ENCODE data around the gene ADAMTS12. TPM values are rescaled to one million over a fixed set of nuclear protein-coding genes. Genes with fewer than 3 reads are reported as not detected.

The ADAMTS12 gene
- total RNA-seq, 3 donors from 2014 or later (not counting 1 experiment from before 2014, with no cell fraction given) = not detected

GRCh38 chr5:33490071-33490665 is 401.6 kb downstream of the ADAMTS12 start:
- Mint-ChIP-seq H3K4me3 (no peak overlapping the region), H3K27me3 (ENCODE audit: low read depth in 2 of 2) (peaks cover 0 to 3% of the 10 kb centered on the region in 2 donors), H3K27ac (no peak overlapping the region), H3K36me3 (no peaks in the 10 kb centered on the region), H3K4me1 (no peaks in the 10 kb centered on the region), H3K9me3 (no peaks in the 10 kb centered on the region)
- no peak for DNase-seq
- no peak overlapping the region for H3K27ac ChIP-seq (ENCODE audit: low read length)
- no peak overlapping the region for H3K4me3 ChIP-seq (ENCODE audit: low read length)
- no peaks in the 10 kb centered on the region for H3K4me1 ChIP-seq (ENCODE audit: control insufficient read depth, insufficient read depth, low read length)
- WGBS (ENCODE audit: insufficient coverage) = no CpG with 5 or more reads among the region's 1 CpG
- TF ChIP-seq, protein P1, sequence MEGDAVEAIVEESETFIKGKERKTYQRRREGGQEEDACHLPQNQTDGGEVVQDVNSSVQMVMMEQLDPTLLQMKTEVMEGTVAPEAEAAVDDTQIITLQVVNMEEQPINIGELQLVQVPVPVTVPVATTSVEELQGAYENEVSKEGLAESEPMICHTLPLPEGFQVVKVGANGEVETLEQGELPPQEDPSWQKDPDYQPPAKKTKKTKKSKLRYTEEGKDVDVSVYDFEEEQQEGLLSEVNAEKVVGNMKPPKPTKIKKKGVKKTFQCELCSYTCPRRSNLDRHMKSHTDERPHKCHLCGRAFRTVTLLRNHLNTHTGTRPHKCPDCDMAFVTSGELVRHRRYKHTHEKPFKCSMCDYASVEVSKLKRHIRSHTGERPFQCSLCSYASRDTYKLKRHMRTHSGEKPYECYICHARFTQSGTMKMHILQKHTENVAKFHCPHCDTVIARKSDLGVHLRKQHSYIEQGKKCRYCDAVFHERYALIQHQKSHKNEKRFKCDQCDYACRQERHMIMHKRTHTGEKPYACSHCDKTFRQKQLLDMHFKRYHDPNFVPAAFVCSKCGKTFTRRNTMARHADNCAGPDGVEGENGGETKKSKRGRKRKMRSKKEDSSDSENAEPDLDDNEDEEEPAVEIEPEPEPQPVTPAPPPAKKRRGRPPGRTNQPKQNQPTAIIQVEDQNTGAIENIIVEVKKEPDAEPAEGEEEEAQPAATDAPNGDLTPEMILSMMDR (IDR thresholded peaks at IDR 0.05) = no peak
- ATAC-seq = no peak
- H3K9me3 ChIP-seq (ENCODE audit: control insufficient read depth, insufficient read depth, low read length) = no peaks in the 10 kb centered on the region
- H3K36me3 ChIP-seq (ENCODE audit: control insufficient read depth, insufficient read depth, low read length) = no peaks in the 10 kb centered on the region
- H3K27me3 ChIP-seq (ENCODE audit: control insufficient read depth, insufficient read depth, low read length) = no peaks in the 10 kb centered on the region
- intact Hi-C loops (cut with micrococcal nuclease) = no loop called here

GRCh38 chr5:33489481-33490067 is 402.2 kb downstream of the ADAMTS12 start:
- TF ChIP-seq, protein P1 (IDR thresholded peaks at IDR 0.05) = no peak
- intact Hi-C loops (cut with micrococcal nuclease) = no loop called here
- Mint-ChIP-seq H3K27ac (no peak overlapping the region), H3K36me3 (no peaks in the 10 kb centered on the region), H3K4me3 (no peak overlapping the region), H3K9me3 (no peaks in the 10 kb centered on the region), H3K4me1 (no peaks in the 10 kb centered on the region), H3K27me3 (ENCODE audit: low read depth in 2 of 2) (peaks cover 0 to 3% of the 10 kb centered on the region in 2 donors)
- Histone ChIP-seq H3K9me3 (ENCODE audit: control insufficient read depth, insufficient read depth, low read length) (no peaks in the 10 kb centered on the region), H3K27me3 (ENCODE audit: control insufficient read depth, insufficient read depth, low read length) (no peaks in the 10 kb centered on the region), H3K36me3 (ENCODE audit: control insufficient read depth, insufficient read depth, low read length) (no peaks in the 10 kb centered on the region), H3K4me3 (ENCODE audit: low read length) (no peak overlapping the region), H3K4me1 (ENCODE audit: control insufficient read depth, insufficient read depth, low read length) (no peaks in the 10 kb centered on the region), H3K27ac (ENCODE audit: low read length) (no peak overlapping the region)
- 89% methylated on average over 4 of the region's 6 CpGs for WGBS (ENCODE audit: insufficient coverage)
- DNase-seq = no peak
- ATAC-seq = no peak

- no peaks in the 10 kb centered on the region for H3K9me3 Mint-ChIP-seq
- no peaks in the 10 kb centered on the region for H3K9me3 ChIP-seq (ENCODE audit: control insufficient read depth, insufficient read depth, low read length)
Observed at GRCh38 chr5:33488558-33489355, 403.0 kb downstream of the ADAMTS12 start.

More at GRCh38 chr5:33488558-33489355, 403.0 kb downstream of the ADAMTS12 start:
- Histone ChIP-seq H3K4me3 (ENCODE audit: low read length) (no peak overlapping the region), H3K4me1 (ENCODE audit: control insufficient read depth, insufficient read depth, low read length) (no peaks in the 10 kb centered on the region), H3K27me3 (ENCODE audit: control insufficient read depth, insufficient read depth, low read length) (no peaks in the 10 kb centered on the region), H3K27ac (ENCODE audit: low read length) (no peak overlapping the region), H3K36me3 (ENCODE audit: control insufficient read depth, insufficient read depth, low read length) (no peaks in the 10 kb centered on the region)
- ATAC-seq = no peak
- no peaks in the 10 kb centered on the region for H3K36me3 Mint-ChIP-seq
- peaks cover 0 to 3% of the 10 kb centered on the region in 2 donors for H3K27me3 Mint-ChIP-seq (ENCODE audit: low read depth in 2 of 2)
- TF ChIP-seq, protein P1 (IDR thresholded peaks at IDR 0.05) = no peak
- WGBS (ENCODE audit: insufficient coverage) = 95% methylated on average over 19 of the region's 19 CpGs
- intact Hi-C loops (cut with micrococcal nuclease) = no loop called here
- DNase-seq = no peak
- H3K27ac Mint-ChIP-seq = no peak overlapping the region
- no peak overlapping the region for H3K4me3 Mint-ChIP-seq
- H3K4me1 Mint-ChIP-seq = no peaks in the 10 kb centered on the region
